HG03025 (cell line): ENCODE results near the gene CFAP20.
A peak's percentile ranks its signal among the peaks of the same experiment; 100 is the strongest.

ENCODE experiments used
- ATAC-seq: cut with Tn5 transposase; IDR thresholded peaks from one replicate; pipeline ENCODE4 v1.9.1; 2021; ENCODE audit warnings: mild to moderate bottlenecking, moderate library complexity; ENCODE audit not compliant: unreplicated experiment, low FRiP score

CFAP20 gene

DNA sequence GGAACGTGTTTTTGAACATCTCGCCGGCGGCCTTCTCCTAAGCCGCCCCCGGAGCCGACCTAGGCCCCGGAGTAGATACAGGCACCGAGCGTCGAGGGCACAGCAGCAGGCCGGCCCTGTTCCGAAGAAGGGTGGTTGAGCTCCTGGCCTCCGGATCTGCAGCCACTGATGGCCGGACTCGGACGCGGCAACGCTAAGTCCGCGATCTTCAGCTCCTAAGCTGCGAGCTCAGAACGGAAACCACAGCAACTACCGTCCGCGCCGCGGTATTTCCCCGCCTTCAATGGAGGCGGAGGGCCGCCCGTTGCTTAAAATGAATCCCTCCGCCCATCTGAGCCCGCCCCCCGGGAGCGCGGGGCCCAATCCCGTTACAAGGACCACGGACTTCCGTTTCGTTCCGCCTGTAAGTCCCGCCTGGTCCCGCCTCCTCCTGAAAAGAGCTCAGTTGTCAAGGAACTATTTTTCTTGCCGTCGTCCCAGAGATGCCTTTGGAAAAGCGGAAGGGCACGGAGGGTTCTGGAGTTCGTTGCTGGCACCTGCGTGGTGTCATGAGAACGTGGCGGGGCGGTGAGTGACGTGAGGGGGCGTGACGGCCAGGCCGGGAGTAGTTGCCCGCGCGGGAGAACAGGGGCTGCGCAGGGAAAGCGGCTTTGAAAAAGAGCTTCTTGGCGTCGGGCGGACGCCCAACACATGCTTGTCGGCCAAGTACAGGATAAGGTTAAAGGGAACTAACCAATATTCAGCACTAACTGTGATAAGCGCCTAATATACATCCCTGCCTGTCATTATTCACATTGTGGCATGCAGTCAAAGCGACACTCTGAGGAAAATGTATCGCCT lies at the start of gene CFAP20:
Gene CFAP20 (minus strand): TSS at position 285 of the 840 bp plus-strand sequence. CDS start 266 bp downstream, at position 19.
- peak; percentile 90 for ATAC-seq

- ATAC-seq, result no peak
These were observed 48.2 kb upstream of the CFAP20 start for GRCh38 chr16:58177353-58177710.

- ATAC-seq, result no peak
These were observed 47.6 kb upstream of the CFAP20 start for GRCh38 chr16:58176608-58177352.

DNA sequence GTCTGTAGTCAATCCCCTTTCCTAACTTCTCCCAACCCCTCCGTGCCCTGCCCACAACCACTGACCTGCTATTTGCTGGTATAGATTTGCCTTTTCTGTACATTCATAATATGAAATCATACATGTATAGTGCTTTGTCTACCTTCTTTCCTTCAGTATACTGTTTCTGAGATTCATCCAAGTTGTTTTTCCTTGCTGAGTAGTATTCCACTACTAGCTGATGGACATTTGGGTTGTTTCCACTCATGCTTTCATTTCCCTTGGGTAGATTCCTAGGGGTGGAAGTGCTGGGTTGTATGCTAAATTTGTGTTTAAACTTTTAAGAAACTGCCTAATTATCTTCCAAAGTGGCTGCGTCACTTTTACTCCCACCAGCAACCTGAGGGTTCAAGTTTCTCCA lies 41.0 kb upstream of the CFAP20 start:
- ATAC-seq, result no peak

GRCh38 chr16:58160855-58161254 lies 31.7 kb upstream of the CFAP20 start:
- ATAC-seq, result no peak

- ATAC-seq, result no peak
These were observed 29.5 kb upstream of the CFAP20 start for GRCh38 chr16:58158725-58159124.

- no peak for ATAC-seq
These were observed 28.9 kb upstream of the CFAP20 start for GRCh38 chr16:58157951-58158540.

DNA sequence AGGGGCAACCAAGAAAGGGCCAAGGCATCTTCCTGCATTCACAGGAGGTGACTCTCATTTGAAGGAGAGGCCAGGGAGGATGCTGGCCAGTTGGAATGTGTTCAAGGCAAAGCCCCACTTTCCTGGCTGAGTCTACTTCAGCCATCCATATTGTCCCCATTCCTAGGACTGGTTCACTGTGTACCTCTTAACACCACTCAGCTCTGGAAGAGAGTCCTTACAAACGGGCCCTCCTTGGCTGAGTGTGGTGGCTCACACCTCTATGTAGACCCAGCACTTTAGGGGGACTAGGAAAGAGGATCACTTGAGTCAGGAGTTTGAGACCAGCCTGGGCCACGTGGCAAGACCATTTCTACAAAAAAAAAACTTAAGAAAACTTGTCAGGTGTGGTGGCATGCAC lies 28.1 kb upstream of the CFAP20 start:
- no peak for ATAC-seq

DNA sequence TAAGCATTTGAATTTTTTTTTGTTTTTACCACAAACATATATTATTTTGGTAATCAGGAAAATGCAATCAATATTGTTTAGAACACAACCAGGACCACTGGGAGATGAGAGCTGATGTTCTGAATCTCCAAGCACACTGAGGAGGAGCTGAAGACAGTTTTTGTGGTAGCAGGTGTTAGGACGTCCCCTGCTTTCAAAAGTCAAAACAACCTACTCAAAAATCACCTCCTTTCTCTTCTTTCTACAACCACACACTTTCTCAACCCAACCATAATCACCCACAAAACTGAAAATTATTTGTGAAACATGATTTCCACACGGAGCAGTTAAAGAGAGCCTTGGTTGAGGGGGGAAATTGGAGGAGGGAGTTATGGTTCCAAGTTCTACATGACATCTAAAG lies 26.7 kb upstream of the CFAP20 start:
- ATAC-seq, result no peak

DNA sequence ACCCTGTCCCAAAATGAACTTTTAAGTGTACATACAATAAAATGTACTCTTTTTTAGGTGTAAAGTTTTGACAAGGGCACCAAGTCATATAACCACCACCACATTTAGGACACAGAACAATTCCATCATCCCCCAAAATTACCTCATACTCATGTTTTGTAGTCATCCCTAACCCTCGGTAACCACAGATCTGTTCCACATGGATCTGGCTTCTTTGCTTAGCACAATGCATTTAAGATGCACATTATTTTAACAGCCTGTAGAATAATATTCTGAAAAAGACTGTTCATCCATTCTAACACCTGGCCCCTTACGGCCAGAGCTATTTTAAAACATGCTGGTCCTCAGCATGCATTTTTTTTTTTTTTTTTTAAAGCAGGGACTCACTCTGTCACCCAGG lies 25.2 kb upstream of the CFAP20 start:
- ATAC-seq, result no peak

DNA sequence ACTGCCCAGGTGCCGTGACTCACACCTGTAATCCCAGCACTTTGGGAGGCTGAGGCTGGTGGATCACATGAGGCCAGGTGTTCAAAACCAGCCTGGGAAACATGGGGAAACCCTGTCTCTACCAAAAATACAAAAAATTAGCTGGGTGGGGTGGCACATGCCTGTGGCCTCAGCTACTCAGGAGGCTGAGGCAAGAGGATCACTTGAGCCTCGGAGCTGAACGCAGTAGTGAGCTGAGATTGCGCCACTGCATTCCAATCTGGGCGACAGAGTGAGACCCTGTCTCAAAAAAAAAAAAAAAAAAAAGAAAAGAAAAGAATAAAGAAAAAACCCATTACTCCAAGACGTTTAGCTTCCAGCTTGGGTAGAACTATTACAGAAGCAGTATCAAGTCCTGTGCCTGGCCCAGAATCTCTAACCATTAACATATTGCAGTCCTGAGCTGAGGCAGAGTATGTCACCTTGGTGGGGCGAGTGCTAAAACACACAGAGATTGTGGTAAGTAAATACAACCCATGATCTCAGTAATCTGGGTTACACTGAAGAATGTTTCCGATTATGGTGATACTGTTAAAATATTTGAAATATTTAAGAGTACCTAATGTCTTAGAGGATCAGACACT lies 23.2 kb upstream of the CFAP20 start:
- ATAC-seq, result no peak

- no peak for ATAC-seq
These were observed 19.3 kb upstream of the CFAP20 start for GRCh38 chr16:58148526-58148925.

DNA sequence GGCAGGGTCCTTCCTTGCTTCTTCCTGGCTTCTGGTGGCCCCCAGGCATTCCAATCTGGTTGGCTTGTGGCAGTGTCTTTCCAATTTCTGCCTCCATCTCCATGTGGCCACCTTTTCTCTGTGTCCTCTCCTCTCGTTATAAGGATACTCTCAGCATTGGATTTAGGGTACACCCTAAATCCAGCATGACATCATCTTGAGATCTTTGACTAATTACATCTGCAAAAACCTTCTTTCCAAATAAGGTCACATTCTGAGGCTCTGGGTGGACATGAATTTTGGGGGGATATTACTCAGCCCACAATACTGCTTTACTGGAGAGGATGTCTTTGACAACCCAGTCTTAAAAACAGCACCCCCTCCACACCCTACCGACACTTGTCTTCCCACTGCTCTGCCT lies 18.9 kb upstream of the CFAP20 start:
- no peak for ATAC-seq

GRCh38 chr16:58138852-58139251 lies 9.7 kb upstream of the CFAP20 start:
- no peak for ATAC-seq

GRCh38 chr16:58137581-58137980 lies 8.4 kb upstream of the CFAP20 start:
- no peak for ATAC-seq

- ATAC-seq, result peak; percentile 1
These were observed 477 bp downstream of the CFAP20 start for GRCh38 chr16:58128711-58129096.

DNA sequence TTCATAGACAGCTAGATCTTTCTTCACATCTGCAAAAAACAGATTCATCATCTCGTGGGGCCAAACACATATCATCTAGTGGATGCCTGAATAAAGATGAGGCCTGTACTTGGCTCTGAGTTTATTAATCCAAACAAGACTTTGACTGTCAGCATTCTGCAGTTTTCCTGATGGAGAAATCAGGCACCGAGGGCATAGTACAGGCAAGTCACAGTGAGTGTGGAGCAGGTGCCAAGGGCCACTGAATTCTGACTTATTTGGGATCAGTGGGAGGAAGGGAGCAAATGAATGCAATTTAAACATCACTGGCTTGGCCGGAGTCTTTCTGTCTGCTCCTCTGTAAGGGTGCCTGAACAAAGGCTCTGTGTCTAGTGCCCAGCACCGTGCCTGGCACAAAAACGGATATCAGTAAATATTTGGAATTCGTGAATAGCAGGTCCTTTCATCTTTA lies 975 bp downstream of the CFAP20 start:
- ATAC-seq, result no peak

- no peak for ATAC-seq
These were observed 1.5 kb downstream of the CFAP20 start for GRCh38 chr16:58127634-58128033.

GRCh38 chr16:58127033-58127556 lies 2.1 kb downstream of the CFAP20 start:
- no peak for ATAC-seq

DNA sequence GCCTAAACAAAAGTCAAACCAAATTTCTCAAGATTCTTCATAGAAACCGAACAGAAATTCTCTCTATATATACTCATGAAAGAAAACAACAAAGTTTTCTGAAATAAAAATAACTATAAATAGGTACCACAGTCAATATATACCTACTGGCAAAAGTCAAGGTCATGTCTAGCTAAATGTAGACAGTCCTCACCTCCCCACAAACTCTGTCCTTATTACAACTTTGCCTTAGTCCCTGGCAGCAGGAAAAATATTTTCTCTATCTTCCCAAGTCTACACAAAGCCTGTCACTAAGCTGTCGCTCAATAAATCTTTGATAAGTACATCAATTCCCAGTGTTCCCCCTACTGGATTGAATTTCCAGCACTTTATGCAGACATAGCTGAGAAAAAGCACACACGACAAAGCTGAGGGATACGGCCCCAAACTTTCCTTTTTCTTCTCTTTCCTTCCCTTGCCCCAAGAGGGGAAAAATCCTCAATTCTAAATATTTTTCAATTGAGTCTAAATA lies 2.7 kb downstream of the CFAP20 start:
- no peak for ATAC-seq
